NCI-H2196 (cell line): ENCODE results near the gene RGS12.
A peak's percentile ranks its signal among the peaks of the same experiment; 100 is the strongest.

Experiments used
- DNase-seq: peaks from one replicate; lab custom pipeline; 2025; ENCODE audit not compliant: unreplicated experiment; lab: John Stamatoyannopoulos, UW

The RGS12 gene

GRCh38 chr4:3269991-3270611 is 22.7 kb upstream of the RGS12 start:
- DNase-seq, result peak; percentile 11

GRCh38 chr4:3271131-3271530 is 21.7 kb upstream of the RGS12 start:
- DNase-seq, result no peak

GRCh38 chr4:3276986-3277385 is 15.8 kb upstream of the RGS12 start:
- no peak for DNase-seq

- no peak for DNase-seq
Measured at GRCh38 chr4:3280466-3280865, 12.4 kb upstream of the RGS12 start.

- DNase-seq, result no peak
Measured at GRCh38 chr4:3283483-3283882, 9.3 kb upstream of the RGS12 start.

- no peak for DNase-seq
Measured at GRCh38 chr4:3283916-3284315, 8.9 kb upstream of the RGS12 start.

- no peak for DNase-seq
Measured at GRCh38 chr4:3284734-3285557, 7.9 kb upstream of the RGS12 start.

GRCh38 chr4:3285558-3286334 is 7.1 kb upstream of the RGS12 start:
- DNase-seq, result no peak

- no peak for DNase-seq
Measured at GRCh38 chr4:3286335-3287175, 6.3 kb upstream of the RGS12 start.

- no peak for DNase-seq
Measured at GRCh38 chr4:3287271-3287971, 5.4 kb upstream of the RGS12 start.

- no peak for DNase-seq
Measured at GRCh38 chr4:3287972-3288570, 4.8 kb upstream of the RGS12 start.

- DNase-seq, result no peak
Measured at GRCh38 chr4:3288571-3289094, 4.2 kb upstream of the RGS12 start.

- DNase-seq, result peak; percentile 26
Measured at GRCh38 chr4:3290476-3290875, 2.3 kb upstream of the RGS12 start.

- no peak for DNase-seq
Measured at GRCh38 chr4:3290889-3291321, 1.9 kb upstream of the RGS12 start.

GRCh38 chr4:3291411-3291968 is 1.3 kb upstream of the RGS12 start:
- DNase-seq, result peak; percentile 68

GRCh38 chr4:3291969-3292570 is 751 bp upstream of the RGS12 start:
- DNase-seq, result peak; percentile 74

- DNase-seq, result no peak
Measured at GRCh38 chr4:3293401-3294391, 875 bp downstream of the RGS12 start.
